PFSK-1 (cell line): ENCODE measurements around the gene TBCD.

Experiments used
- FOXP2 ChIP-seq: optimal IDR thresholded peaks from 2 replicates; pipeline ENCODE3; 2011; ENCODE audit warnings: borderline replicate concordance, control low read depth, inconsistent platforms; ENCODE audit not compliant: insufficient read depth; ENCODE audit errors: extremely low read length, extremely low read depth
- POLR2AphosphoS5 ChIP-seq: IDR thresholded peaks from 2 replicates; pipeline ENCODE4 v1.6.1; 2012; ENCODE audit warnings: low read depth, mild to moderate bottlenecking, control low read depth, low read length, moderate library complexity
- SIN3A ChIP-seq: IDR thresholded peaks from 2 replicates; pipeline ENCODE4 v1.6.1; 2012; ENCODE audit warnings: mild to moderate bottlenecking, low read length, moderate library complexity, borderline replicate concordance; ENCODE audit not compliant: insufficient read depth
- TAF1 ChIP-seq: IDR thresholded peaks from 2 replicates; pipeline ENCODE4 v1.6.1; 2012; ENCODE audit warnings: low read length, control low read depth, borderline replicate concordance; ENCODE audit not compliant: insufficient read depth
- TF ChIP-seq, protein P1 (sequence below), 2 experiments: IDR thresholded peaks; 2 replicates each; pipeline versions ENCODE4 v1.6.1 to v1.8.0; 2011 to 2012; ENCODE audit warnings: low read depth in 2 of 2, low read length in 2 of 2, control low read depth in 1 of 2, inconsistent platforms in 1 of 2, mild to moderate bottlenecking in 1 of 2, moderate library complexity in 1 of 2; ENCODE audit not compliant: insufficient read depth in 1 of 2

The TBCD gene

GRCh38 chr17:82929676-82930042, 177.8 kb downstream of the TBCD start:
- TF ChIP-seq SIN3A, result no peak
- TF ChIP-seq, protein P1, sequence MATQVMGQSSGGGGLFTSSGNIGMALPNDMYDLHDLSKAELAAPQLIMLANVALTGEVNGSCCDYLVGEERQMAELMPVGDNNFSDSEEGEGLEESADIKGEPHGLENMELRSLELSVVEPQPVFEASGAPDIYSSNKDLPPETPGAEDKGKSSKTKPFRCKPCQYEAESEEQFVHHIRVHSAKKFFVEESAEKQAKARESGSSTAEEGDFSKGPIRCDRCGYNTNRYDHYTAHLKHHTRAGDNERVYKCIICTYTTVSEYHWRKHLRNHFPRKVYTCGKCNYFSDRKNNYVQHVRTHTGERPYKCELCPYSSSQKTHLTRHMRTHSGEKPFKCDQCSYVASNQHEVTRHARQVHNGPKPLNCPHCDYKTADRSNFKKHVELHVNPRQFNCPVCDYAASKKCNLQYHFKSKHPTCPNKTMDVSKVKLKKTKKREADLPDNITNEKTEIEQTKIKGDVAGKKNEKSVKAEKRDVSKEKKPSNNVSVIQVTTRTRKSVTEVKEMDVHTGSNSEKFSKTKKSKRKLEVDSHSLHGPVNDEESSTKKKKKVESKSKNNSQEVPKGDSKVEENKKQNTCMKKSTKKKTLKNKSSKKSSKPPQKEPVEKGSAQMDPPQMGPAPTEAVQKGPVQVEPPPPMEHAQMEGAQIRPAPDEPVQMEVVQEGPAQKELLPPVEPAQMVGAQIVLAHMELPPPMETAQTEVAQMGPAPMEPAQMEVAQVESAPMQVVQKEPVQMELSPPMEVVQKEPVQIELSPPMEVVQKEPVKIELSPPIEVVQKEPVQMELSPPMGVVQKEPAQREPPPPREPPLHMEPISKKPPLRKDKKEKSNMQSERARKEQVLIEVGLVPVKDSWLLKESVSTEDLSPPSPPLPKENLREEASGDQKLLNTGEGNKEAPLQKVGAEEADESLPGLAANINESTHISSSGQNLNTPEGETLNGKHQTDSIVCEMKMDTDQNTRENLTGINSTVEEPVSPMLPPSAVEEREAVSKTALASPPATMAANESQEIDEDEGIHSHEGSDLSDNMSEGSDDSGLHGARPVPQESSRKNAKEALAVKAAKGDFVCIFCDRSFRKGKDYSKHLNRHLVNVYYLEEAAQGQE (IDR thresholded peaks at IDR 0.05; ENCODE audit: insufficient read depth in 1 of 2, low read depth in 2 of 2, low read length in 2 of 2), result no peak
- TF ChIP-seq FOXP2, result no peak
- no peak for TF ChIP-seq POLR2AphosphoS5
- TF ChIP-seq TAF1, result no peak

DNA sequence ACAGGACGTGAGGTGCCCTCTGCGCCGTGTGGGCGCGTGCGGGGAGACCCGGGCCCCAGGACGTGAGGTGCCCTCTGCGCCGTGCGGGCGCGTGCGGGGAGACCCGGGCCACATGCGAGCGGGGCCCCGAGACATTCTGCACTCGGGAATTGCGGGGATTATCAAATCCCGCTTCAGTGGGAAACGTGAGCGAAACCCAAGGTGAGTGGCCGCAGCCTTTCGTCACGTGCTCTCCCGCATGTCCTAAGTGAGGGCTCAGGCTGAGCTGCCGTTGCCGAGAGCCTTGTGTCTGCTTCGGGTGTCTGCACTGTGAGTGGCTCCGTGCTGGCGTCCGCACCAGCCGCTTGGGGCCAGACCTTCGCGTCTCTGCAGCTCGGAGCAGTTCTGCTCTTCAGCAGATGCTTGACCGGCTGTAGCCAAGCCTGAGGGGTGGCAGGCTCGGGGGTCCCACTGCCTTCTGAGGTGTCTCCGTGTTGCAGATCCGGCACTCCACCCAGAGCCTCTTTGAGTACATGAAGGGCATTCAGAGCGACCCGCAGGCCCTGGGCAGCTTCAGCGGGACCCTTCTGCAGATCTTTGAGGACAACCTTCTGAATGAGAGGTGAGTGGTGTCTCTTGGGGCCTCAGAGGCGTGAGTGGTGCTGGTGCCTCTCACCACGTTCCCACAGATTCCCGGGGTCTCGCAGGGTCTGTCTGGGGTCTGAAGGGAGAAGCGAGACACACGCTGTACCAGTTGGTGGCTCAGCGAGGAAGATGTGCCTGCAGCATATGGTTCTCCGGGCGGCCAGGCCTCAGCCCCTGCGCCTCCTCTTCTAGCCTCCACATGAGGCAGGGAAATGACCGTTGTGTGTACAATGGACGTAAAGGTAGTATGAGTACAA, 178.4 kb downstream of the TBCD start:
- TF ChIP-seq, protein P1 (IDR thresholded peaks at IDR 0.05; ENCODE audit: insufficient read depth in 1 of 2, low read depth in 2 of 2, low read length in 2 of 2), result no peak
- TF ChIP-seq TAF1, result no peak
- TF ChIP-seq FOXP2, result no peak
- TF ChIP-seq POLR2AphosphoS5, result no peak
- no peak for TF ChIP-seq SIN3A

DNA sequence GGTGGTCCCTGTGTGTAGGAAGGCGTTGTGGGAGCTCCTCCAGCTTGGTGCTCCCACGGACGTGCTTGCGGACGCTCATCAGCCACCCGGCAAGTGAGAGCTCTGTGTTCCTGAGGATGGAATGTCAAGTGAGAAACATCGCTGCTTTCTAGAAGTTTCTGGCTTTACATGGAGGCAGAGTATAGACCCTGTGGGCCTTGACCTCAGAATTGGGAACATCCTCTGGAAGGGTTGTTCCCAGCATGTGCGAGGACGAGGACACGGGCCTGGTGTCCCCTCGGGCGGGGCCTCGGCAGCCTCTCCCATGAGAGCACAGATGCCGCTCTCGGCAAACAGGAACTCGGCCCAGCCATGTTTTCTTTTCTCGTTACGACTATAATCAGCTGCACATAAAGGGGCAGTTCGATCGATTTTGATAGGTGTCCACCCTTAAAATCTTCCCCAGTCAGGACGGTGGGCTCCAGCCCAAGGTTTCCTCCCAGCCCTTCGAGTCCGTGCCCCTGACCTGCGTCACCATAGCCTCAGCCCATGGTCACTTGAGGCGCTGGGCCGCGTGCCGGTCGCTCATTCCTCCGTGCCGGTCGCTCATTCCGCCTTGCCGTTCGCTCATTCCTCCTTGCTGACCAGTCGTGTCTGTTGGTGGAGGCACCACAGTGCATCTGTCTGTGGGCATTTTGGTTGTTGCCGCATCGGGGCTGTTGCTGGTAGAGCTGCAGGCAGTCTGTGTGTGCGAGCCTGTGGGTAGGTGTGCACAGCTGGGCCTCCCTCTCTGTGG, 179.2 kb downstream of the TBCD start:
- TF ChIP-seq, protein P1 (IDR thresholded peaks at IDR 0.05; ENCODE audit: insufficient read depth in 1 of 2, low read depth in 2 of 2, low read length in 2 of 2), result no peak
- TF ChIP-seq FOXP2 (no peak), SIN3A (no peak), POLR2AphosphoS5 (no peak), TAF1 (no peak)

DNA sequence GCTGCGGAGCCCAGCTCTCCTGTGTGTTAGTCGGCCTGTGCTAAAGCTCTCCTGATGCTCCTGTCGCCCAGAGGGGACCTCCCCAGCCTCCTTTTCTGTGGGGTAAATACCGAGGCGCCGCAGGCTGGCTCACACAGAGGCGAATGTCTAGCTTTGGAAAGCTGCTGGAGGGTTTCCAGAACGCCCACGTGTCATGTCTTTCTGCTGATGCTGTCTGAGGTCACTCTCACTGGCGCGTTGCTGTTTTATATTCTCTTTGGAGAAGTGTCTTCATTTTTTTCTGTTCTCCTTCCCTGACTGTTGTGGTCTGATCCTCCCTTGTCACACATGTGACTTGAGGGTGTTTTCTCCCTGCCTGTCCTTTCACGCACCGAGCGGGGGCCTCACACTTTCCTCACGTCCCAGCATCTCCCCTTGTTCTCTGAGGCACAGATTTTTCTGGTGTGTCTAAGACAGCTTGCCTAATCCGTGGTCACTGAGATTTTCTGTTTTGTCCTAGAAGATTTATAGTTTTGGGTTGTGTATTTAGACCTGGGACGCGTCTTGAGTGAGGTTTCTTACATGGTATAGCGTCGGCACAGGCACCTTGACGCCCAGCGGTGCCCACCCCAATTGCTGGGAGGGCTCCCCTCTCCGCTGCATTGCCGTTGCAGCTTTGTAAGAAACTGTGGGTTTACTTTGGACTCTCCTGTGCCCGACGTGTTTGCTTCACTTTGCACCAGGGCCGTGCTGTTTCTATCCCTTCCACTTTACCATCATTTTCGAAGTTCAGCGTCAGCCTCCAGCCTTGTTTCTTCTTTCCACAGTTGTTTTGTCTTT, 180.0 kb downstream of the TBCD start:
- TF ChIP-seq POLR2AphosphoS5, result no peak
- TF ChIP-seq SIN3A, result no peak
- TF ChIP-seq, protein P1 (IDR thresholded peaks at IDR 0.05; ENCODE audit: insufficient read depth in 1 of 2, low read depth in 2 of 2, low read length in 2 of 2), result no peak
- no peak for TF ChIP-seq TAF1
- no peak for TF ChIP-seq FOXP2
